K562 (cell line): ENCODE data around the gene AP3B2. TPM values are rescaled to one million over a fixed set of nuclear protein-coding genes. Genes with fewer than 3 reads are reported as not detected.
A peak's percentile ranks its signal among the peaks of the same experiment; 100 is the strongest.

Source experiments
- ATF7 ChIP-seq: fragments of 450-650 bp; IDR thresholded peaks from 2 replicates; pipeline ENCODE4 v1.7.1; 2014; ENCODE audit warnings: mild to moderate bottlenecking, moderate library complexity
- HDAC6 ChIP-seq: IDR thresholded peaks from 2 replicates; pipeline ENCODE4 v1.6.1; 2012; ENCODE audit warnings: low read depth, mild to moderate bottlenecking, control low read depth, inconsistent platforms, low read length, moderate library complexity
- HNRNPL ChIP-seq: fragments of 200-400 bp; formaldehyde crosslinking; IDR thresholded peaks from 2 replicates; pipeline ENCODE4 v1.6.1; 2017; ENCODE audit warnings: low read depth, mild to moderate bottlenecking, low read length
- LCOR ChIP-seq: sonication (generic); formaldehyde crosslinking; IDR thresholded peaks from 2 replicates; pipeline ENCODE4 v1.8.0; 2022; ENCODE audit warnings: mild to moderate bottlenecking, missing genetic modification reagents
- MBD2 ChIP-seq: sonication (generic); IDR thresholded peaks from 2 replicates; pipeline ENCODE4 v1.6.1; 2016; ENCODE audit warnings: low read depth, borderline replicate concordance
- NONO ChIP-seq, 2 experiments: fragments of 200-400 bp in 1 of 2; fragments of 450-650 bp in 1 of 2; formaldehyde crosslinking in 1 of 2; IDR thresholded peaks; 2 replicates each; pipeline ENCODE4 v1.6.1; 2017; ENCODE audit warnings: low read depth in 2 of 2, mild to moderate bottlenecking in 2 of 2, moderate library complexity in 2 of 2, low read length in 1 of 2
- NR4A1 ChIP-seq, 2 experiments: fragments of 250-450 bp in 1 of 2; fragments of 450-650 bp in 1 of 2; sonication (Bioruptor Pico) in 1 of 2; IDR thresholded peaks; 2 replicates each; pipeline versions ENCODE4 v1.4.0 to v1.6.1; 2016 to 2020; ENCODE audit warnings: mild to moderate bottlenecking in 2 of 2, missing compliant biosample characterization in 1 of 2, missing genetic modification characterization in 1 of 2, moderate library complexity in 1 of 2
- POLR2H ChIP-seq: IDR thresholded peaks from 2 replicates; pipeline ENCODE4 v1.6.1; 2016; ENCODE audit warnings: missing genetic modification characterization, low read depth, mild to moderate bottlenecking, control low read depth, missing compliant biosample characterization, moderate library complexity
- RB1 ChIP-seq: fragments of 450-650 bp; IDR thresholded peaks from 2 replicates; pipeline ENCODE4 v1.6.1; 2017; ENCODE audit warnings: low read depth, mild to moderate bottlenecking
- TEAD4 ChIP-seq, 2 experiments: sonication (generic) in 1 of 2; formaldehyde crosslinking in 1 of 2; IDR thresholded peaks; 2 replicates each; pipeline versions ENCODE4 v1.6.1 to v1.8.0; 2012 to 2022; ENCODE audit warnings: borderline replicate concordance in 1 of 2, inconsistent platforms in 1 of 2, low read length in 1 of 2, mild to moderate bottlenecking in 1 of 2, missing genetic modification reagents in 1 of 2
- TOE1 ChIP-seq, 2 experiments: fragments of 450-650 bp in 1 of 2; sonication (generic) in 1 of 2; formaldehyde crosslinking in 1 of 2; IDR thresholded peaks; 2 replicates each; pipeline versions ENCODE4 v1.7.1 to v1.8.0; 2016 to 2022; ENCODE audit warnings: borderline replicate concordance in 2 of 2, mild to moderate bottlenecking in 2 of 2, antibody characterized with exemption in 1 of 2, inconsistent platforms in 1 of 2, low read depth in 1 of 2, missing genetic modification reagents in 1 of 2, moderate library complexity in 1 of 2
- ZBTB1 ChIP-seq: sonication (generic); formaldehyde crosslinking; IDR thresholded peaks from 2 replicates; pipeline ENCODE4 v1.8.1; 2023; ENCODE audit warnings: missing genetic modification reagents, low read depth, mild to moderate bottlenecking, borderline replicate concordance
- polyA plus RNA-seq, 8 experiments: library from polyadenylated mRNA; depleted of rRNA in 4 of 8; stranded (reverse) in 5 of 8; unstranded in 3 of 8; fragments of >200 nt; fragmentation: Nextera tagmentation in 2 of 8; fragmentation: Illumina TruSeq in 1 of 8; extraction: Ambion mirVana in 2 of 8; extraction: Trizol in 1 of 8; gene quantifications; 2 replicates each; pipeline versions ENCODE4 v1.2.1 to v1.2.3, GENCODE V29; 2011 to 2014; ENCODE audit warnings: inconsistent platforms in 1 of 8, missing spikeins in 1 of 8
- total RNA-seq, 7 experiments: library from RNA; depleted of rRNA in 6 of 7; stranded (reverse); fragments of >200 nt in 6 of 7; fragmentation: Illumina TruSeq in 2 of 7; extraction: Trizol in 2 of 7; gene quantifications; 2 replicates each; pipeline versions ENCODE4 v1.2.1 to v1.2.3, GENCODE V29; 2011 to 2021; ENCODE audit warnings: low replicate concordance in 1 of 7
- TF ChIP-seq, protein P1 (sequence below): fragments of 150-350 bp; IDR thresholded peaks from 2 replicates; pipeline ENCODE4 v1.6.1; 2014; ENCODE audit warnings: low read depth, mild to moderate bottlenecking, low read length, borderline replicate concordance
- TF ChIP-seq, protein P2 (sequence below): fragments of 200-800 bp; sonication (Bioruptor generic); IDR thresholded peaks from 2 replicates; pipeline ENCODE4 v1.6.1; 2017; ENCODE audit warnings: missing genetic modification characterization, missing compliant biosample characterization

The AP3B2 gene
- total and polyA plus RNA-seq, 9 of the 15 experiments (the other 6 are each of a cell fraction or from before 2014, with no cell fraction given) = 0.03 to 0.15 (median 0.10) TPM; not detected in 2

DNA sequence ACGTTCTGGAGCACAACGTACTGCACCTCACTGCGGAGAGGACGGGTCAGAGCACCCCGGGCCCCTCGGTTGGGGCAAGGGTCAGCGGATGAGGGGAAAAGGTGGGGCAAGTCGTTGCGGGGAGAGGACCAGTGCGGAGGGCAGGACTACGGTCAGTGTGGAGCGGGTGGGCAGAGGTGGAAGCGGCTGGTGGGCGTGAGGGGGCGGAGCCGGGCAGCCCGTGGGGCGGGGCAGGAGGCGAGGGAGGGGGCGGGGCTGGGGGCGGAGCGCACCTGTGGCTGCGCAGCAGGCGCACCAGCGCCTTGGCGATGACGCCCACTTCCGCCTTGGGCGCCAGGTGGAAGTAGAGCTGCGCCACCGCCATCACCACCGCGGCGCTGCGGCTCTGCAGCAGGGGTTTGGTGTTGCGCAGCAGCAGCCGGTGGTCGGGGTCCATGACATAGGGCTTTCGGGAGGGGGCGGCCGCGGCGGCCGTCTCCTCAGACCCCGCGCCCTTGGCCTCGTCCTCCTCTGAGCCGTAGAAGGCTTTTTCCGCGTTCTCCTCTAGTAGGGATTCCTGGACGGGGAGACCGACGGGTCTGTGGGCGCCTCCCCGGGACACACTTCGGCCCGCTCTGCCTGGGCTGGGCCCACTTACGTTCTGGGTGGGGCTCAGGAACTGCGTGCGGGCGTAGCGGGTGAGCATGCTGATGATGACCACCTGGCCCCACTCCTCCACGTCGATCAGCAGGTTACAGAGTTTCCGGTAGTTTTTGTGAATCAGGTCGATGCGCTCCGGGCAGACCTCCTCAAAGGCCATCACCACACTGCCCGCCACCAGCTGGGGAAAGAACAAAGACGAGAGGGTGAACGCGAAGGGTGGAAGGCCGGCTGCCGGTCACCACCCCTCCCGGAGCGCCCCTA lies 29.2 kb downstream of the AP3B2 start (continued):
- peak; percentile 61 for TF ChIP-seq POLR2H (tag)
- 0 out of 2 replicates have a peak, but pooled peaks have one; percentile 70 for TF ChIP-seq TOE1 (IDR thresholded peaks at IDR 0.05; ENCODE audit: borderline replicate concordance)
- TF ChIP-seq TOE1 (CRISPR knock-in tag; IDR thresholded peaks at IDR 0.05; ENCODE audit: borderline replicate concordance, low read depth) = no peak
- no peak; the same call in 1 of the 2 replicates for TF ChIP-seq TEAD4 (IDR thresholded peaks at IDR 0.05; ENCODE audit: low read length)
- TF ChIP-seq TEAD4 (CRISPR knock-in tag; IDR thresholded peaks at IDR 0.05; ENCODE audit: borderline replicate concordance) = no peak
- TF ChIP-seq LCOR = no peak
- TF ChIP-seq HDAC6 = no peak
- no peak for TF ChIP-seq NR4A1 (CRISPR knock-in tag; IDR thresholded peaks at IDR 0.05)
- 0 out of 2 replicates have a peak, but pooled peaks have one; percentile 25 for TF ChIP-seq NR4A1 (tag; IDR thresholded peaks at IDR 0.05)
- TF ChIP-seq, protein P1, sequence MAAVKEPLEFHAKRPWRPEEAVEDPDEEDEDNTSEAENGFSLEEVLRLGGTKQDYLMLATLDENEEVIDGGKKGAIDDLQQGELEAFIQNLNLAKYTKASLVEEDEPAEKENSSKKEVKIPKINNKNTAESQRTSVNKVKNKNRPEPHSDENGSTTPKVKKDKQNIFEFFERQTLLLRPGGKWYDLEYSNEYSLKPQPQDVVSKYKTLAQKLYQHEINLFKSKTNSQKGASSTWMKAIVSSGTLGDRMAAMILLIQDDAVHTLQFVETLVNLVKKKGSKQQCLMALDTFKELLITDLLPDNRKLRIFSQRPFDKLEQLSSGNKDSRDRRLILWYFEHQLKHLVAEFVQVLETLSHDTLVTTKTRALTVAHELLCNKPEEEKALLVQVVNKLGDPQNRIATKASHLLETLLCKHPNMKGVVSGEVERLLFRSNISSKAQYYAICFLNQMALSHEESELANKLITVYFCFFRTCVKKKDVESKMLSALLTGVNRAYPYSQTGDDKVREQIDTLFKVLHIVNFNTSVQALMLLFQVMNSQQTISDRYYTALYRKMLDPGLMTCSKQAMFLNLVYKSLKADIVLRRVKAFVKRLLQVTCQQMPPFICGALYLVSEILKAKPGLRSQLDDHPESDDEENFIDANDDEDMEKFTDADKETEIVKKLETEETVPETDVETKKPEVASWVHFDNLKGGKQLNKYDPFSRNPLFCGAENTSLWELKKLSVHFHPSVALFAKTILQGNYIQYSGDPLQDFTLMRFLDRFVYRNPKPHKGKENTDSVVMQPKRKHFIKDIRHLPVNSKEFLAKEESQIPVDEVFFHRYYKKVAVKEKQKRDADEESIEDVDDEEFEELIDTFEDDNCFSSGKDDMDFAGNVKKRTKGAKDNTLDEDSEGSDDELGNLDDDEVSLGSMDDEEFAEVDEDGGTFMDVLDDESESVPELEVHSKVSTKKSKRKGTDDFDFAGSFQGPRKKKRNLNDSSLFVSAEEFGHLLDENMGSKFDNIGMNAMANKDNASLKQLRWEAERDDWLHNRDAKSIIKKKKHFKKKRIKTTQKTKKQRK = no peak
- peak; percentile 85 for TF ChIP-seq ATF7
- peak; percentile 65; the same call in 1 of the 2 replicates for TF ChIP-seq ZBTB1 (CRISPR knock-in tag)
- peak; percentile 80 for TF ChIP-seq RB1
- TF ChIP-seq HNRNPL = peak; percentile 42; the same call in 1 of the 2 replicates
- TF ChIP-seq MBD2 = peak; percentile 54; the same call in 1 of the 2 replicates
- TF ChIP-seq, protein P2, sequence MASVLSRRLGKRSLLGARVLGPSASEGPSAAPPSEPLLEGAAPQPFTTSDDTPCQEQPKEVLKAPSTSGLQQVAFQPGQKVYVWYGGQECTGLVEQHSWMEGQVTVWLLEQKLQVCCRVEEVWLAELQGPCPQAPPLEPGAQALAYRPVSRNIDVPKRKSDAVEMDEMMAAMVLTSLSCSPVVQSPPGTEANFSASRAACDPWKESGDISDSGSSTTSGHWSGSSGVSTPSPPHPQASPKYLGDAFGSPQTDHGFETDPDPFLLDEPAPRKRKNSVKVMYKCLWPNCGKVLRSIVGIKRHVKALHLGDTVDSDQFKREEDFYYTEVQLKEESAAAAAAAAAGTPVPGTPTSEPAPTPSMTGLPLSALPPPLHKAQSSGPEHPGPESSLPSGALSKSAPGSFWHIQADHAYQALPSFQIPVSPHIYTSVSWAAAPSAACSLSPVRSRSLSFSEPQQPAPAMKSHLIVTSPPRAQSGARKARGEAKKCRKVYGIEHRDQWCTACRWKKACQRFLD (CRISPR knock-in tag) = no peak
- TF ChIP-seq NONO (IDR thresholded peaks at IDR 0.05; ENCODE audit: low read depth in 2 of 2, low read length in 1 of 2) = peak; percentile 21 to 61; a peak in 2 of 4 replicates
